HEK293 (cell line): ENCODE results near the gene ENTREP3.

Source experiments
- BCL11B ChIP-seq: fragments of 450-650 bp; formaldehyde crosslinking; IDR thresholded peaks from 2 replicates; pipeline ENCODE4 v1.5.1; 2016; ENCODE audit warnings: low read depth, missing biosample characterization, missing genetic modification characterization
- KLF16 ChIP-seq: fragments of 450-650 bp; formaldehyde crosslinking; IDR thresholded peaks from 2 replicates; pipeline ENCODE4 v1.5.1; 2017; ENCODE audit warnings: missing biosample characterization, missing genetic modification characterization
- KLF8 ChIP-seq: fragments of 450-650 bp; formaldehyde crosslinking; IDR thresholded peaks from 2 replicates; pipeline ENCODE4 v1.5.1; 2016; ENCODE audit warnings: missing biosample characterization, missing genetic modification characterization
- KLF9 ChIP-seq: fragments of 450-650 bp; formaldehyde crosslinking; IDR thresholded peaks from 2 replicates; pipeline ENCODE4 v1.5.1; 2016; ENCODE audit warnings: missing biosample characterization, missing genetic modification characterization, low read depth
- PRDM1 ChIP-seq: fragments of 450-650 bp; formaldehyde crosslinking; IDR thresholded peaks from 2 replicates; pipeline ENCODE4; 2016; ENCODE audit warnings: missing biosample characterization, missing genetic modification characterization
- PRDM2 ChIP-seq: fragments of 450-650 bp; formaldehyde crosslinking; IDR thresholded peaks from 2 replicates; pipeline ENCODE4 v1.5.1; 2016; ENCODE audit warnings: missing biosample characterization, missing genetic modification characterization, borderline replicate concordance
- SP3 ChIP-seq: fragments of 450-650 bp; formaldehyde crosslinking; IDR thresholded peaks from 2 replicates; pipeline ENCODE4 v1.5.1; 2016; ENCODE audit warnings: missing biosample characterization, missing genetic modification characterization
- TRIM28 ChIP-seq: IDR thresholded peaks from 2 replicates; pipeline ENCODE4 v1.6.1; 2011; ENCODE audit warnings: low read length, control low read depth, borderline replicate concordance
- TSHZ1 ChIP-seq: fragments of 450-650 bp; formaldehyde crosslinking; IDR thresholded peaks from 2 replicates; pipeline ENCODE4 v1.5.1; 2016; ENCODE audit warnings: missing biosample characterization, missing genetic modification characterization, borderline replicate concordance
- ZBTB1 ChIP-seq: fragments of 450-650 bp; formaldehyde crosslinking; IDR thresholded peaks from 2 replicates; pipeline ENCODE4 v1.5.1; 2016; ENCODE audit warnings: missing biosample characterization, missing genetic modification characterization
- ZBTB26 ChIP-seq: fragments of 450-650 bp; formaldehyde crosslinking; optimal IDR thresholded peaks from 2 replicates; pipeline ENCODE3; 2016; ENCODE audit warnings: missing biosample characterization, mild to moderate bottlenecking, missing genetic modification characterization
- ZEB2 ChIP-seq: fragments of 450-650 bp; formaldehyde crosslinking; IDR thresholded peaks from 2 replicates; pipeline ENCODE4 v1.5.1; 2016; ENCODE audit warnings: missing biosample characterization, missing genetic modification characterization
- ZIC2 ChIP-seq: fragments of 450-650 bp; formaldehyde crosslinking; IDR thresholded peaks from 2 replicates; pipeline ENCODE4 v1.5.1; 2016; ENCODE audit warnings: missing biosample characterization, missing genetic modification characterization
- ZNF157 ChIP-seq: fragments of 450-650 bp; formaldehyde crosslinking; IDR thresholded peaks from 2 replicates; pipeline ENCODE4 v1.5.1; 2016; ENCODE audit warnings: missing biosample characterization, missing genetic modification characterization
- ZNF23 ChIP-seq: fragments of 450-650 bp; formaldehyde crosslinking; IDR thresholded peaks from 2 replicates; pipeline ENCODE4 v1.5.1; 2016; ENCODE audit warnings: missing biosample characterization, missing genetic modification characterization, borderline replicate concordance
- ZNF24 ChIP-seq: fragments of 450-650 bp; formaldehyde crosslinking; IDR thresholded peaks from 2 replicates; pipeline ENCODE4 v1.5.1; 2016; ENCODE audit warnings: missing biosample characterization, missing genetic modification characterization
- ZNF26 ChIP-seq: fragments of 450-650 bp; formaldehyde crosslinking; IDR thresholded peaks from 2 replicates; pipeline ENCODE4 v1.5.1; 2016; ENCODE audit warnings: missing biosample characterization, missing genetic modification characterization
- ZNF274 ChIP-seq, 2 experiments: fragments of 200-500 bp in 1 of 2; fragments of 450-650 bp in 1 of 2; sonication (Bioruptor generic) in 1 of 2; formaldehyde crosslinking in 1 of 2; IDR thresholded peaks; 2 replicates each; pipeline versions ENCODE4 v1.5.1 to v1.6.1; 2014 to 2016; ENCODE audit warnings: borderline replicate concordance in 1 of 2, inconsistent platforms in 1 of 2, low read length in 1 of 2, missing biosample characterization in 1 of 2, missing genetic modification characterization in 1 of 2
- ZNF324 ChIP-seq: fragments of 450-650 bp; formaldehyde crosslinking; IDR thresholded peaks from 2 replicates; pipeline ENCODE4 v1.5.1; 2016; ENCODE audit warnings: missing biosample characterization, missing genetic modification characterization
- ZNF548 ChIP-seq: fragments of 450-650 bp; formaldehyde crosslinking; IDR thresholded peaks from 2 replicates; pipeline ENCODE4 v1.5.1; 2016; ENCODE audit warnings: missing biosample characterization, missing genetic modification characterization
- ZNF555 ChIP-seq: fragments of 450-650 bp; formaldehyde crosslinking; conservative IDR thresholded peaks from 2 replicates; pipeline ENCODE4 v1.5.1; 2017; ENCODE audit warnings: missing biosample characterization, mild to moderate bottlenecking, missing genetic modification characterization, inconsistent platforms
- ZNF561 ChIP-seq: fragments of 450-650 bp; IDR thresholded peaks from 2 replicates; pipeline ENCODE4 v1.5.1; 2018; ENCODE audit warnings: missing biosample characterization, missing genetic modification characterization, borderline replicate concordance
- ZNF585B ChIP-seq: fragments of 450-650 bp; formaldehyde crosslinking; IDR thresholded peaks from 2 replicates; pipeline ENCODE4 v1.5.1; 2016; ENCODE audit warnings: missing biosample characterization, missing genetic modification characterization
- ZNF623 ChIP-seq: fragments of 450-650 bp; formaldehyde crosslinking; IDR thresholded peaks from 2 replicates; pipeline ENCODE4 v1.5.1; 2016; ENCODE audit warnings: missing biosample characterization, missing genetic modification characterization
- ZNF626 ChIP-seq: fragments of 450-650 bp; sonication (Bioruptor Pico); formaldehyde crosslinking; IDR thresholded peaks from 2 replicates; pipeline ENCODE4 v1.5.1; 2018; ENCODE audit warnings: missing biosample characterization, missing genetic modification characterization, inconsistent platforms
- ZNF654 ChIP-seq: fragments of 450-650 bp; formaldehyde crosslinking; IDR thresholded peaks from 2 replicates; pipeline ENCODE4 v1.5.1; 2016; ENCODE audit warnings: low read depth, missing biosample characterization, missing genetic modification characterization
- ZNF747 ChIP-seq: fragments of 450-650 bp; formaldehyde crosslinking; IDR thresholded peaks from 2 replicates; pipeline ENCODE4 v1.5.1; 2016; ENCODE audit warnings: missing biosample characterization, missing genetic modification characterization
- ZNF76 ChIP-seq: fragments of 450-650 bp; formaldehyde crosslinking; IDR thresholded peaks from 2 replicates; pipeline ENCODE4; 2016; ENCODE audit warnings: low read depth, missing biosample characterization, missing genetic modification characterization, borderline replicate concordance
- ZNF843 ChIP-seq: fragments of 450-650 bp; formaldehyde crosslinking; IDR thresholded peaks from 2 replicates; pipeline ENCODE4 v1.5.1; 2016; ENCODE audit warnings: missing biosample characterization, missing genetic modification characterization

ENTREP3 gene

GRCh38 chr1:155256058-155256852 is 972 bp upstream of the ENTREP3 start (continued):
- TF ChIP-seq ZNF548 (tag by site-specific recombination) = no peak
- no peak for TF ChIP-seq BCL11B
- no peak for TF ChIP-seq TRIM28
- no peak for TF ChIP-seq ZNF324 (tag by site-specific recombination)
- no peak for TF ChIP-seq ZEB2 (tag by site-specific recombination)
- no peak for TF ChIP-seq ZNF843 (tag by site-specific recombination)
- TF ChIP-seq ZNF24 (tag by site-specific recombination) = no peak
- no peak for TF ChIP-seq ZNF747 (tag by site-specific recombination)
- no peak for TF ChIP-seq TSHZ1 (tag by site-specific recombination)
- 0 out of 2 replicates have a peak, but pooled peaks have one; percentile 30 for TF ChIP-seq ZIC2 (tag by site-specific recombination)
- TF ChIP-seq ZNF623 (tag by site-specific recombination) = no peak
- no peak for TF ChIP-seq ZNF585B (tag by site-specific recombination)
- no peak for TF ChIP-seq ZNF26 (tag by site-specific recombination)
- TF ChIP-seq ZNF654 (tag by site-specific recombination) = no peak
- TF ChIP-seq ZNF626 (tag by site-specific recombination) = no peak
- no peak for TF ChIP-seq ZNF23
- TF ChIP-seq PRDM2 (tag by site-specific recombination) = no peak
- no peak for TF ChIP-seq SP3
- TF ChIP-seq KLF16 (tag by site-specific recombination) = no peak
- TF ChIP-seq ZNF157 (tag by site-specific recombination) = no peak
- no peak for TF ChIP-seq PRDM1
- TF ChIP-seq ZNF76 = no peak
- no peak for TF ChIP-seq ZBTB1 (tag by site-specific recombination)
- TF ChIP-seq ZBTB26 (tag by site-specific recombination) = no peak
- TF ChIP-seq ZNF274 (IDR thresholded peaks at IDR 0.05; ENCODE audit: low read length) = no peak
- TF ChIP-seq ZNF274 (tag by site-specific recombination; IDR thresholded peaks at IDR 0.05; ENCODE audit: borderline replicate concordance) = no peak
- TF ChIP-seq ZNF561 (tag by site-specific recombination) = no peak
- TF ChIP-seq KLF9 (tag by site-specific recombination) = no peak
- no peak for TF ChIP-seq KLF8 (tag by site-specific recombination)
- no peak for TF ChIP-seq ZNF555 (tag by site-specific recombination)
